ENCODE results near the gene SART3. TPM values are rescaled to one million over a fixed set of nuclear protein-coding genes. Genes with fewer than 3 reads are reported as not detected.

SART3 gene
- total RNA-seq, 3 donors from 2014 or later, result 49.8 to 62.9 (median 60.2) TPM

DNA sequence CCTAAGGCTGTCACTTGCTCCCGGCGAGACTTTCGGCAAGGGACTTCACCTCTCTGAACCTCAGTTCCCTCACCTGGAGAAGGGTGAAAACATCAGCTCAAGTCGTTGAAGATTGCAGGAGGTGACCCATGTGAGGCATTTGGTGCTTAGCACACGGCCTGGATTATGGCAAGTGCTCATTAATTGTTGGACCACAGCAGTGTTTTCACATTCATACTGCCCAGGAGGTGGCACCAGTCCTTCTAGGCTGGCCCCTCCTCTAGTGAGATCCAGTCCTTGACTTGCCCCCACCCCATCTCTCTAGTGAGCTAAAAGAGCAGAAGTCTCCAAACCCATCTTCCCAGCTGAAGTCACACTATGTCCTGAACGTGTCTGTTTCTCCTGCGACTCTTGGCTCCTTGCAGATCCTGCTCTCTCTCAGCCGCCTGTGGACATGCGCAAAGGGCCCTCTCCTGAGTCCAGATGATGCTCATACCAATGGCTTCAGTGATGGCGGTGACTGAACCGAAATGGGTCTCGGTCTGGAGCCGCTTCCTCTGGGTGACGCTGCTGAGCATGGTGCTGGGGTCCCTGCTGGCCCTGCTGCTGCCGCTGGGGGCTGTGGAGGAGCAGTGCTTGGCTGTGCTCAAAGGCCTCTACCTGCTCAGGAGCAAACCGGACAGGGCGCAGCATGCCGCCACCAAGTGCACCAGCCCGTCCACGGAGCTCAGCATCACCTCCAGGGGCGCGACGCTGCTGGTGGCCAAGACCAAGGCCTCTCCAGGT is 44.3 kb downstream of the SART3 start:
- no peaks in the 10 kb centered on the region for H3K9me3 ChIP-seq
- H3K36me3 ChIP-seq, result no peaks in the 10 kb centered on the region
- H3K4me1 ChIP-seq, result peaks cover 0 to 8% of the 10 kb centered on the region in 2 donors
- H3K27ac ChIP-seq, result no peak overlapping the region
- H3K27me3 ChIP-seq, result no peaks in the 10 kb centered on the region
- intact Hi-C loops (cut with DNase I; ENCODE audit: low total_unique reads), result loop anchor here (10.0 kb wide), 1 partner anchor 172 kb away; no protein-coding TSS in a partner anchor
- TF ChIP-seq POLR2A (IDR thresholded peaks at IDR 0.05), result no peak
- TF ChIP-seq POLR2AphosphoS5 (IDR thresholded peaks at IDR 0.05), result no peak
- TF ChIP-seq, protein P1, sequence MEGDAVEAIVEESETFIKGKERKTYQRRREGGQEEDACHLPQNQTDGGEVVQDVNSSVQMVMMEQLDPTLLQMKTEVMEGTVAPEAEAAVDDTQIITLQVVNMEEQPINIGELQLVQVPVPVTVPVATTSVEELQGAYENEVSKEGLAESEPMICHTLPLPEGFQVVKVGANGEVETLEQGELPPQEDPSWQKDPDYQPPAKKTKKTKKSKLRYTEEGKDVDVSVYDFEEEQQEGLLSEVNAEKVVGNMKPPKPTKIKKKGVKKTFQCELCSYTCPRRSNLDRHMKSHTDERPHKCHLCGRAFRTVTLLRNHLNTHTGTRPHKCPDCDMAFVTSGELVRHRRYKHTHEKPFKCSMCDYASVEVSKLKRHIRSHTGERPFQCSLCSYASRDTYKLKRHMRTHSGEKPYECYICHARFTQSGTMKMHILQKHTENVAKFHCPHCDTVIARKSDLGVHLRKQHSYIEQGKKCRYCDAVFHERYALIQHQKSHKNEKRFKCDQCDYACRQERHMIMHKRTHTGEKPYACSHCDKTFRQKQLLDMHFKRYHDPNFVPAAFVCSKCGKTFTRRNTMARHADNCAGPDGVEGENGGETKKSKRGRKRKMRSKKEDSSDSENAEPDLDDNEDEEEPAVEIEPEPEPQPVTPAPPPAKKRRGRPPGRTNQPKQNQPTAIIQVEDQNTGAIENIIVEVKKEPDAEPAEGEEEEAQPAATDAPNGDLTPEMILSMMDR (IDR thresholded peaks at IDR 0.05), result no peak
- DNase-seq (ENCODE audit: low spot score in 2 of 2), result no peak
- peak overlapping the region in 1 of 3 donors; percentile 87 for H3K4me3 ChIP-seq

DNA sequence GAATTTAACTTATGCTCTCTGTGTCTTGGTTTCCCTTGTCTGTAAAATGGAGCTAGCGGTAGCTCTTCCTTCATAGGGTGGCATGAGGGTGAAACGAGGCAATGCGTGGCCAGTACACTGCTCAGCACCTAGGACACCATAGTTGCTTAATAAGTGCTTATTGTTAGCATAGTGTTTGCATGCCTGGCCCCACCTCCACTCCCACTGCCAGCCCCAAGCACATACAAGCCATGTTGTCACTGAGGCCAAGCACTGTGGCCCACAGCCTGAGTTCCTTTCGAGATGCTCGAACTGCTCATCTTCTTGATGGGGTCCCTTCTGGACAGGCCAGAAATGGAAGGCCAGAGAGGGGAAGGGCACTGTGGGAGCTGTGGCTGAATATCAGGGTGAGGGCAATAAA is 45.1 kb downstream of the SART3 start:
- Histone ChIP-seq H3K4me1 (peaks cover 0 to 8% of the 10 kb centered on the region in 2 donors), H3K9me3 (no peaks in the 10 kb centered on the region), H3K27me3 (no peaks in the 10 kb centered on the region), H3K36me3 (no peaks in the 10 kb centered on the region), H3K27ac (peak overlapping the region in 1 of 2 donors; percentile 77), H3K4me3 (peak overlapping the region; percentile 87 to 92 (median 87))
- DNase-seq (ENCODE audit: low spot score in 2 of 2), result no peak
- intact Hi-C loops (cut with DNase I; ENCODE audit: low total_unique reads), result loop anchor here (10.0 kb wide), 1 partner anchor 171 kb away; no protein-coding TSS in a partner anchor
- TF ChIP-seq, protein P1 (IDR thresholded peaks at IDR 0.05), result no peak
- no peak for TF ChIP-seq POLR2AphosphoS5 (IDR thresholded peaks at IDR 0.05)
- TF ChIP-seq POLR2A (IDR thresholded peaks at IDR 0.05), result no peak

DNA sequence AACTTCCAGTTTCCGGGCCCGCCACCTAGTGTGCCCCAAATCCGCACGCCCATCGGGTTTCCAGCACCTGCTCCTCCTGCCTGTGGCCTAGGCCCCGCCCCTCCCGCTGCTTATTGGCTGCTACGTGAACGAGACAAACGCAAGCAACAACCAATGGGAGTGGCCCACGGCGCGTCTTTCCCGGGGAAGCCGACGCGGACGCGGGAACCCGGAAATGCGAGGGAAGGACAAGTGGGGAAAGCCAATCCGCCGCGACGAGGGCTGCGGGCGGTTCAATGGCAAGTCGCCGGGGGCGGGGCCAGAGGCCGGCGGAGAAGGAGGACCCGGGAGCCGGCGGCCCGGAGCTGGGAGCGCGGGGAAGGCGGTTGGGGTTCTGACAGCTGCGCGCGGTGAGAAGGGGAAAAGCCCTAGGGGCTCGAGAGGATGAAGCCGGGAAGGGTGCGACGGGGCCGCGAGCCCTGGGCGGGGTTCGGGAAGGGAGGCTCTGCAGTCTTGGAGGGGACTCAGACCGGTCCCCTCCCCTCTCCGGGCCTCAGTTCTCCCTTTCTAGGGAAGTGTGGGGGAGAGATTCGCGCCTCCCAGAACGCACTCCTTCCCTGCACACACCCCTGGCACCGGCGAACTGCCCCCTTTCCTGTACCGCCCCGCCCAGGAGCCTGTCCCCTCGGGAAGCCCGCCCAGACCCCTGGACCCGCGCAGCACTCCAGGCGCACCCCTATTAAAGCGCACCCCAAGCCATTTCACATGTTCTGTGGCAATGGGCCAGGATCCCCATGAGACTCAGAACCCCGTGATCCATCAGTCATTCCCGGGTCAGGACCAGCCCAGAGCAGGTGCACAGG is 45.8 kb downstream of the SART3 start, which contains the start of gene FICD:
Gene FICD, plus strand, starts transcription at position 305 of the 842 bp plus-strand sequence. CDS start 1,696 bp downstream, outside the sequence.
- peak; percentile 62 to 71 (median 64) for TF ChIP-seq POLR2AphosphoS5 (IDR thresholded peaks at IDR 0.05)
- TF ChIP-seq, protein P1 (IDR thresholded peaks at IDR 0.05), result no peak
- Histone ChIP-seq H3K27ac (peak within 1 kb of the TSS; percentile 77 to 79), H3K4me1 (peaks cover 0 to 8% of the 10 kb centered on the region in 2 donors), H3K27me3 (no peaks in the 10 kb centered on the region), H3K4me3 (peak within 1 kb of the TSS; percentile 87 to 92 (median 87)), H3K36me3 (no peaks in the 10 kb centered on the region), H3K9me3 (no peaks in the 10 kb centered on the region)
- intact Hi-C loops (cut with DNase I; ENCODE audit: low total_unique reads), result loop anchor here (10.0 kb wide), 1 partner anchor 170 kb away; no protein-coding TSS in a partner anchor
- DNase-seq (ENCODE audit: low spot score in 2 of 2), result peak; percentile 100

DNA sequence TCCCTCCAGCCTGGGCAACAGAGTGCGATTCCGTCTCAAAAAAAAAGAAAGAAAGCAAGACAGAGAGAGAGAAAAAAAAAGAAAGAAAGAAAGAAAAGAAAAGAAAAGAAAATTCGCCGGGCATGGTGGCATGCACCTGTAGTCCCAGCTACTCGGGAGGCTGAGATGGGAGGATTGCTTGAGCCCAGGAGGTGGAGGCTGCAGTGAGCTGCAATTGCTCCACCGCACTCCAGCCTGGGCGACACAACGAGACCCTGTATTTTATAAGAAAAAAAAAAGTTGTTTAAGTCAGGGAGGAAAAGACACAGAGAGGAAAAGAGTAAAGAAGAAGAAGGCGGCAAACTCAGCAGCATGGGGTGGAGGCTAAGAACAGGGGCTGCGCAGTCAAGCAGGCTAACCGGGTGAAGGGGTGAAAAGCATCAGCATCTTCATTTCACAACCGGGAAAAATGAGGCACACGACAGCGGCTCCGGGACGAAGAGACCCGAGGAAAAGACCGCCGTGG is 46.5 kb downstream of the SART3 start:
- Histone ChIP-seq H3K27me3 (no peaks in the 10 kb centered on the region), H3K9me3 (no peaks in the 10 kb centered on the region), H3K27ac (peak overlapping the region in 1 of 2 donors; percentile 45), H3K4me3 (peak overlapping the region; percentile 87 to 92 (median 87)), H3K4me1 (peaks cover 0 to 8% of the 10 kb centered on the region in 2 donors), H3K36me3 (no peaks in the 10 kb centered on the region)
- no peak for DNase-seq (ENCODE audit: low spot score in 2 of 2)
- intact Hi-C loops (cut with DNase I; ENCODE audit: low total_unique reads), result loop anchor here (10.0 kb wide), 1 partner anchor 170 kb away; no protein-coding TSS in a partner anchor
- TF ChIP-seq, protein P1 (IDR thresholded peaks at IDR 0.05), result no peak
- no peak for TF ChIP-seq POLR2AphosphoS5 (IDR thresholded peaks at IDR 0.05)
- TF ChIP-seq POLR2A (IDR thresholded peaks at IDR 0.05), result no peak
